A549 (cell line): Measurements from ENCODE around the gene COBL. TPM values are rescaled to one million over a fixed set of nuclear protein-coding genes. Genes with fewer than 3 reads are reported as not detected.

ENCODE experiments used
- ATAC-seq, 2 experiments: fragments of 200-7000 bp in 1 of 2; fragments of >200 bp in 1 of 2; cut with Nextera tagmentation in 1 of 2; cut with Tn5 transposase in 1 of 2; 3 replicates each; pipeline versions ENCODE4 v1.8.0 to v1.9.1; 2018 to 2020; ENCODE audit warnings: mild to moderate bottlenecking in 1 of 2, moderate library complexity in 1 of 2
- CTCF ChIA-PET: fragments of 300-600 bp; sonication (Branson Sonifier 250); formaldehyde crosslinking; extraction: SDS; loops from one replicate; lab custom pipeline; 2021; ENCODE audit warnings: antibody characterized with exemption, inconsistent platforms; lab: Yijun Ruan, JAX
- POLR2A ChIA-PET: fragments of 350-600 bp; formaldehyde crosslinking; extraction: SDS; loops from one replicate; lab custom pipeline; 2021; ENCODE audit warnings: antibody characterized with exemption, inconsistent platforms; lab: Yijun Ruan, JAX
- DNase-seq, 2 experiments: peaks; one replicate each; pipeline versions ENCODE4 v3.0.0 to v3.0.0-alpha.2; 2011 to 2016; ENCODE audit warnings: low read depth in 1 of 2, low spot score in 1 of 2
- FAIRE-seq: peaks from 2 replicates; lab custom pipeline; 2011; peaks lifted over from hg19 to GRCh38; lab: Jason Lieb, UNC
- H3K27ac ChIP-seq, 2 experiments: fragments of >200 bp; sonication (Bioruptor Twin); formaldehyde crosslinking; 3 replicates each; pipeline ENCODE4 v1.5.1; 2016 to 2017
- H3K4me1 ChIP-seq: fragments of >200 bp; sonication (Bioruptor Twin); formaldehyde crosslinking; 3 replicates; pipeline ENCODE4 v1.6.1; 2016
- H3K4me2 ChIP-seq: fragments of >200 bp; sonication (Bioruptor Twin); formaldehyde crosslinking; 3 replicates; pipeline ENCODE4 v1.6.1; 2016
- H3K4me3 ChIP-seq: fragments of >200 bp; sonication (Bioruptor Twin); formaldehyde crosslinking; 3 replicates; pipeline ENCODE4 v1.5.1; 2016
- H3K9me3 ChIP-seq: fragments of >200 bp; sonication (Bioruptor Twin); formaldehyde crosslinking; 3 replicates; pipeline ENCODE4 v1.6.1; 2016
- BHLHE40 ChIP-seq: IDR thresholded peaks from 2 replicates; pipeline ENCODE4 v1.6.1; 2012; ENCODE audit warnings: low read depth, low read length, inconsistent platforms
- CBX2 ChIP-seq: fragments of 200-600 bp; sonication (generic); IDR thresholded peaks from 2 replicates; pipeline ENCODE4 v1.6.1; 2016; ENCODE audit warnings: low read depth, mild to moderate bottlenecking, borderline replicate concordance
- CEBPB ChIP-seq, 2 experiments: fragments of >200 bp in 1 of 2; sonication (Bioruptor Twin) in 1 of 2; formaldehyde crosslinking in 1 of 2; IDR thresholded peaks; 2 replicates each; pipeline ENCODE4 v1.6.1; 2012 to 2016
- FOSL2 ChIP-seq, 2 experiments: fragments of 450-650 bp in 1 of 2; fragments of >200 bp in 1 of 2; sonication (Bioruptor Twin) in 1 of 2; formaldehyde crosslinking; IDR thresholded peaks; 2 replicates each; pipeline versions ENCODE4 v1.5.0 to v1.6.1; 2016 to 2020; ENCODE audit warnings: mild to moderate bottlenecking in 1 of 2, moderate library complexity in 1 of 2
- FOXS1 ChIP-seq: fragments of 250-450 bp; sonication (Bioruptor Pico); IDR thresholded peaks from 2 replicates; pipeline ENCODE4 v1.5.0; 2020; ENCODE audit warnings: mild to moderate bottlenecking, moderate library complexity
- HEYL ChIP-seq: fragments of 250-450 bp; sonication (Bioruptor Pico); IDR thresholded peaks from 2 replicates; pipeline ENCODE4 v1.8.0; 2021; ENCODE audit warnings: mild to moderate bottlenecking, moderate library complexity
- HMGXB4 ChIP-seq: fragments of 250-450 bp; sonication (Bioruptor Pico); IDR thresholded peaks from 2 replicates; pipeline ENCODE4 v1.5.0; 2021; ENCODE audit warnings: mild to moderate bottlenecking, moderate library complexity, borderline replicate concordance
- HOXA7 ChIP-seq: fragments of 250-450 bp; sonication (Bioruptor Pico); IDR thresholded peaks from 2 replicates; pipeline ENCODE4 v1.5.0; 2020; ENCODE audit warnings: mild to moderate bottlenecking, moderate library complexity
- HOXB5 ChIP-seq: fragments of 250-450 bp; sonication (Bioruptor Pico); IDR thresholded peaks from 2 replicates; pipeline ENCODE4 v1.5.0; 2020; ENCODE audit warnings: mild to moderate bottlenecking, moderate library complexity
- JUN ChIP-seq, 2 experiments: fragments of >200 bp; sonication (Bioruptor Twin); formaldehyde crosslinking; IDR thresholded peaks; 2 replicates in 1 of 2; 3 replicates in 1 of 2; pipeline ENCODE4 v1.6.1; 2016 to 2017
- NFE2L2 ChIP-seq: fragments of 150-350 bp; conservative IDR thresholded peaks from 2 replicates; pipeline ENCODE4 v1.6.1; 2014; ENCODE audit warnings: low read length
- NPAS2 ChIP-seq: fragments of 250-450 bp; sonication (Bioruptor Pico); IDR thresholded peaks from 2 replicates; pipeline ENCODE4 v1.8.0; 2022; ENCODE audit warnings: mild to moderate bottlenecking, moderate library complexity, borderline replicate concordance
- NR3C1 ChIP-seq: fragments of >200 bp; sonication (Bioruptor Twin); formaldehyde crosslinking; IDR thresholded peaks from 3 replicates; pipeline ENCODE4 v1.6.1; 2017
- PBX3 ChIP-seq: IDR thresholded peaks from 2 replicates; pipeline ENCODE4 v1.6.1; 2012
- POLR2A ChIP-seq: IDR thresholded peaks from 2 replicates; pipeline ENCODE4 v1.6.1; 2012; ENCODE audit warnings: mild to moderate bottlenecking, low read length
- POLR2AphosphoS2 ChIP-seq: conservative IDR thresholded peaks from 2 replicates; pipeline ENCODE4 v1.6.1; 2012; ENCODE audit warnings: low read length, improper control_type of control experiment, inconsistent platforms
- RFX5 ChIP-seq: fragments of 450-650 bp; IDR thresholded peaks from 2 replicates; pipeline ENCODE4 v1.7.1; 2014; ENCODE audit warnings: antibody characterized with exemption, mild to moderate bottlenecking, moderate library complexity
- WGBS: methylation state at CpG from one replicate; pipeline ENCODE4 v1.1.6; 2017; ENCODE audit errors: missing lambda C conversion rate; 5-methylcytosine and 5-hydroxymethylcytosine counted together
- polyA plus RNA-seq, 4 experiments: library from polyadenylated mRNA; depleted of rRNA in 3 of 4; stranded (reverse); fragments of >200 nt; fragmentation: RNase III in 1 of 4; extraction: RNeasy Plus Mini Kit Qiagen cat#74134 plus additional on column Dnase treatment in 1 of 4; gene quantifications; 2 replicates in 3 of 4; 3 replicates in 1 of 4; pipeline ENCODE4 v1.2.3, GENCODE V29; 2011 to 2017
- TF ChIP-seq, protein P1 (sequence below): fragments of 200-600 bp; sonication (generic); IDR thresholded peaks from 2 replicates; pipeline ENCODE4 v1.6.1; 2016; ENCODE audit warnings: antibody characterized with exemption, mild to moderate bottlenecking, moderate library complexity

Gene COBL
- polyA plus RNA-seq, 2 of the 4 experiments (the other 2 are of a cell fraction), result 1.5 to 7.4 TPM

DNA sequence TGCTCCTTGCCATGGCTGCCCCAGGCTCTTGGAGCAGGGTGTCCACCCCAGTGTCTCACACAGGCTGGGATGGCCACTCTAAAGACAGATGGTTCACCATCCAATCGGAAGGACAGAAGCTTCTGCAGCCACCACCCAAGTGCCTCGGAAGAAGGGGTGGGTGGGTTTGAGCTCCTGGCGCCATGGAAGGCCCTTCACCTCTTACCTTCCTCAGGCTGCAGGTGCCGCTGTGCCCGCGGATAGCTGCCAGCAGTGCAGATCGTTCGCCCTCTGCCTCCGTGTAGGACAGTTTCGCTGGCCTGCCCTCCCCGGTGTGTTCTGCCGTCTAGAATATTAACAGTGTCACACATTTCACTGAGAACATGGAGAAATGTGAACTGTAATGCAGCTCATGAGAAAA, 290.3 kb downstream of the COBL start (continued):
- TF ChIP-seq FOSL2 (IDR thresholded peaks at IDR 0.05) (no peak), FOSL2 (CRISPR knock-in tag; IDR thresholded peaks at IDR 0.05) (no peak), FOXS1 (no peak), JUN (IDR thresholded peaks at IDR 0.05) (no peak), CBX2 (no peak), RFX5 (no peak)

- DNase-seq, result no peak
- 52% methylated on average over 2 of the region's 2 CpGs for WGBS
Measured at GRCh38 chr7:51025668-51026067, 290.9 kb downstream of the COBL start.

GRCh38 chr7:51024867-51025266, 291.7 kb downstream of the COBL start:
- no peak for FAIRE-seq
- ChIA-PET CTCF (no interaction called here), POLR2A (no interaction called here)
- H3K4me2 ChIP-seq, result no peak overlapping the region
- no peaks in the 10 kb centered on the region for H3K9me3 ChIP-seq
- WGBS, result 85% methylated on average over 11 of the region's 16 CpGs
- H3K4me1 ChIP-seq, result no peaks in the 10 kb centered on the region
- no peak overlapping the region for H3K27ac ChIP-seq
- ATAC-seq, result no peak
- no peak overlapping the region for H3K4me3 ChIP-seq
- DNase-seq, result no peak
- TF ChIP-seq HOXB5 (CRISPR knock-in tag), result no peak
- TF ChIP-seq PBX3, result no peak
- TF ChIP-seq HEYL (CRISPR knock-in tag), result no peak
- TF ChIP-seq CBX2, result no peak
- no peak for TF ChIP-seq FOSL2 (IDR thresholded peaks at IDR 0.05)
- no peak for TF ChIP-seq FOSL2 (CRISPR knock-in tag; IDR thresholded peaks at IDR 0.05)
- no peak for TF ChIP-seq NPAS2 (CRISPR knock-in tag)
- TF ChIP-seq, protein P1, sequence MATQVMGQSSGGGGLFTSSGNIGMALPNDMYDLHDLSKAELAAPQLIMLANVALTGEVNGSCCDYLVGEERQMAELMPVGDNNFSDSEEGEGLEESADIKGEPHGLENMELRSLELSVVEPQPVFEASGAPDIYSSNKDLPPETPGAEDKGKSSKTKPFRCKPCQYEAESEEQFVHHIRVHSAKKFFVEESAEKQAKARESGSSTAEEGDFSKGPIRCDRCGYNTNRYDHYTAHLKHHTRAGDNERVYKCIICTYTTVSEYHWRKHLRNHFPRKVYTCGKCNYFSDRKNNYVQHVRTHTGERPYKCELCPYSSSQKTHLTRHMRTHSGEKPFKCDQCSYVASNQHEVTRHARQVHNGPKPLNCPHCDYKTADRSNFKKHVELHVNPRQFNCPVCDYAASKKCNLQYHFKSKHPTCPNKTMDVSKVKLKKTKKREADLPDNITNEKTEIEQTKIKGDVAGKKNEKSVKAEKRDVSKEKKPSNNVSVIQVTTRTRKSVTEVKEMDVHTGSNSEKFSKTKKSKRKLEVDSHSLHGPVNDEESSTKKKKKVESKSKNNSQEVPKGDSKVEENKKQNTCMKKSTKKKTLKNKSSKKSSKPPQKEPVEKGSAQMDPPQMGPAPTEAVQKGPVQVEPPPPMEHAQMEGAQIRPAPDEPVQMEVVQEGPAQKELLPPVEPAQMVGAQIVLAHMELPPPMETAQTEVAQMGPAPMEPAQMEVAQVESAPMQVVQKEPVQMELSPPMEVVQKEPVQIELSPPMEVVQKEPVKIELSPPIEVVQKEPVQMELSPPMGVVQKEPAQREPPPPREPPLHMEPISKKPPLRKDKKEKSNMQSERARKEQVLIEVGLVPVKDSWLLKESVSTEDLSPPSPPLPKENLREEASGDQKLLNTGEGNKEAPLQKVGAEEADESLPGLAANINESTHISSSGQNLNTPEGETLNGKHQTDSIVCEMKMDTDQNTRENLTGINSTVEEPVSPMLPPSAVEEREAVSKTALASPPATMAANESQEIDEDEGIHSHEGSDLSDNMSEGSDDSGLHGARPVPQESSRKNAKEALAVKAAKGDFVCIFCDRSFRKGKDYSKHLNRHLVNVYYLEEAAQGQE, result no peak
- TF ChIP-seq POLR2AphosphoS2, result no peak

More at GRCh38 chr7:51025668-51026067, 290.9 kb downstream of the COBL start:
- FAIRE-seq, result no peak
- H3K27ac ChIP-seq, result no peak overlapping the region
- TF ChIP-seq CEBPB (IDR thresholded peaks at IDR 0.05), result no peak
- TF ChIP-seq HMGXB4 (CRISPR knock-in tag), result no peak
- TF ChIP-seq HOXA7 (CRISPR knock-in tag), result no peak
- TF ChIP-seq PBX3, result no peak
- TF ChIP-seq, protein P1, result no peak
- no peak for TF ChIP-seq NR3C1
- TF ChIP-seq POLR2A, result no peak
- TF ChIP-seq BHLHE40, result no peak
- no peak for TF ChIP-seq NFE2L2
- TF ChIP-seq FOSL2 (IDR thresholded peaks at IDR 0.05), result no peak
- no peak for TF ChIP-seq FOSL2 (CRISPR knock-in tag; IDR thresholded peaks at IDR 0.05)
- ChIA-PET CTCF (no interaction called here), POLR2A (no interaction called here)
- no peaks in the 10 kb centered on the region for H3K9me3 ChIP-seq
- no peak overlapping the region for H3K4me3 ChIP-seq
- H3K4me1 ChIP-seq, result no peaks in the 10 kb centered on the region
- no peak for ATAC-seq
- H3K4me2 ChIP-seq, result no peak overlapping the region
